Measurements from ENCODE around the gene XRN2.

XRN2 gene

DNA sequence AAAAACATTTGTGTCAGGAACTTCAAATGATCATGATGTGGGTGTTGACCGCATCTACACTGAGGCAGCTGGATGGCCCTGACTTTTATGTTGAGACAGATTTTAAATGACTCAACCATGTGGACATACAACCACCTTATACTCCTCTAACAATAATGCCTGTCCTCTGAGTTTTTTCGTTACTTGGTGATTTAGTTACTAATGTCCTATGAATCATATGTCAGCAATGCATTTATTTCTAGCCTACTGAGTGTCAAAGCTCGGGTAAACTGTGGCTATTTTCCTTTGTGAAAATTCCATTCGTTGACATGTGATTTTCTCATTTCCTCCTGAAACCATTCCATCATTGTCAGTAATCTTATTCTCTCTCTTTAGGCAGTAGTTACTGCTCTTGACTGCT lies 133.1 kb downstream of the XRN2 start:
- DNase-seq: no peak

DNA sequence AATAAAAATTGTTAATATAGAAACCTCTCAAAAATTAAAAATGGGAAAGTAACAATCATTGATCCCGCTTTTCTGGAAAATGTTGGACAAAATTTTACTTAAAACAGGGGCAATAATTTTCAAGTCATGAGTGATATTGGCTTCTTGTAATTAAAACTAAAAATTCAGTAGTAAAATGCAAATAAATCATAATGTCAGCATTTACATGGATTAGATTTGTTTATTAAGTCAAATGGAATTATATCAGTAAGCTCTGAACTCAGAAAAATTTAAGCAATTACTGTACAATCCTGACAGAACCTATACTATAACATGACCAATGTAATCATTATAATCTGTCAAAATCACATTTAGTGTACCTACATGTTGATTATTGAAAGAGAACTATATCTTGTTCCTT lies 134.1 kb downstream of the XRN2 start:
- DNase-seq: no peak

DNA sequence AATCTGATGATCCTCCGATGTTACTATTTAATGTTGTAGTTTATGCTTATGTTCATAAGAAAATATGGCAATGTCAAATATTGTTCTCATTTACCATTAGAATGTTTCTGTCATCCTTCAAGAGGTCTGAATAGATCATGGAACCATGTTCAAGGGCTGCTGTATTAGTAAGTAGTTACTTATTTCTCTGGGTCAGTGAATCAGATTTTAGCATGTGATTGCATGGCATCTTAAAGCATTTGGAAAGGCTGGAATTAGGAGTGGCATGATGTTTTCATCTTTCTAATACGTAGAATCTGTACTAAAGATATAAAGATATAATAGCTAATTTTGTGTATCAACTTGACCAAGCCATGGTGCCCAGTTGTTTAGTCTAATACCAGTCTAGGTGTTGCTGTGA lies 134.7 kb downstream of the XRN2 start:
- DNase-seq: no peak
